ENCODE data around the gene MMP23B.
"Not testable (repeated sequence)": the region's sequence is repeated elsewhere in the genome, so short reads cannot be mapped to it uniquely, and the experiment has no call there.

Gene MMP23B

DNA sequence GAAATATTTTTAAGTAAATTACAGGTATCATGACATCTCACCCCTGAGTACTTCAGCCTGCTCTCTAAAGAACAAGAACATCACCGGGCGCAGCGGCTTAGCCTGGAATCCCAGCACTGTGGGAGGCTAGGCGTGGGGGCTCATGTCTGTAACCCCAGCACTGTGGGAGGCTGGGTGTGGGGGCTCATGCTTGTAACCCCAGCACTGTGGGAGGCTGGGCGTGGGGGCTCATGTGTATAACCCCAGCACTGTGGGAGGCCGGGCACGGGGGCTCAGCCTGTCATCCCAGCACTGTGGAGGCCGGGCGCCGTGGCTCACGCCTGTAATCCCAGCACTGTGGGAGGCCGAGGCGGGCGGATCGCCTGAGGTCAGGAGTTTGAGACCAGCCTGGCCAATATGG lies 34.6 kb downstream of the MMP23B start:
- peak; percentile 6 for DNase-seq (ENCODE audit: low spot score)

DNA sequence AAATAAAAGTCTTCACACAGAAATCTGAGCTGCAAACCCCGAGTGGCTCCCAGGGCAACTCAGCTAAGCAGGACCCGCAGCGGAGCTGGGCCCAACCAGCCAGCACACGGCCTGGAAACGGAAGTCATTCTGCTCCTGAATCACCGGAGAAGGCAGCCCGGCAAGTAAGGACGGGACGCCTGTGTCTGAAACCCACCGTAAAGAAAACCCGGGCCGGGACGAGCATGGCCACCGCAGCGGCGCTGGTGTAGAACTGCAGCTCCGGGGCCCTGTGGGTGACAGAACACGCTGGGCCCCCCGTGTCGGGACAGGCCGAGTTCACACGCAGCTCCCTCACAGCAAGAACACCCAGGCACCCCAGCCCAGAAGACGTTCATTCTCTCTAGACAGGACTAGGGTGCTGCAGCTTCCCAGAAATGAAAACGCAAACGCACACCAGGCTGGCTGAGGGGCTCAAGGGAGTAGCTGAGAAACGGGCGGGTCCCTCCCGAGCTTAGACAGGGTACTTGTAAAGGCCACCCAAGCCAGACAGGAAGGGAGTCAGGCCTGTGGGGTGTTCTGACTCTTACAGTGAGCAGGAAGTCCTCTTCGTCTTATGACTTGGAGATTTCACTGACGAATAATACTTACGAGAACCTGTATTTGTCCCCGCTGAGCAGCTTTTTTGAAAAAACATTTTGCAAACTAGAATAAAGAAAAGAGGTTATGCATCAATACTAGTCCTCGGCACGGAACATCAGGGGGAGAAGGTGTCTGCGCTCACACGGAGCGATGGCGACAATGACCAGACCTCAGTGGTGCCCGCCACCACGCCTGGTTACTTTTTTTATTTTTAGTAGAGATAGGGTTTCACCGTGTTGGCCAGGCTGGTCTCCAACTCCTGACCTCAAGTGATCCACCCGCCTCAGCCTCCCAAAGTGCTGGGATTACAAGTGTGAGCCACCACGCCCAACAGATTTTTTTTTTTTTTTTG lies 37.8 kb downstream of the MMP23B start:
- no peak for DNase-seq (ENCODE audit: low spot score)

- no peak for DNase-seq (ENCODE audit: low spot score)
Measured at GRCh38 chr1:1670866-1671265, 38.9 kb downstream of the MMP23B start.

- DNase-seq (ENCODE audit: low spot score) = no peak
Measured at GRCh38 chr1:1671365-1672119, 39.6 kb downstream of the MMP23B start.

- no peak for DNase-seq (ENCODE audit: low spot score)
Measured at GRCh38 chr1:1672181-1672965, 40.4 kb downstream of the MMP23B start.

DNA sequence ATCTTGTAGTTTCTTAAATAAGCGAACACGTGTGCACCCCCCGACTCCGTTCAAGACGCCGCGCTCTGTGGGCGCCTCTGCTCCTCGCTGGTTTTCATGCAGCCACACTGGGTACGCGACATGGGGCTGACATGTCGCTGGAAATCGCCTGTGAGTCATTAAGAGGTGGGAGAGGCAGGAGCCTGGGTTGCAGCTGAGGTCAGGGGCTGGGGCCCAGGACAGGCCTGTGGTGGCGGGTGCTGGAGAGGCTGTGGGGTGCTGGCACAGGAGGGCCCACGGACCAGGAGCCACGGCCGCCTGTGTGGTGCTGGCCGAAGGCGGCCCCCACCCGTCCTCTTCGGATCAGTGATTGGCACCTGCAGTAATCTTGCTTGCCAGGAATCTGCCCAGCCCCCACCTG lies 42.8 kb downstream of the MMP23B start:
- DNase-seq (ENCODE audit: low spot score) = not testable (repeated sequence)

DNA sequence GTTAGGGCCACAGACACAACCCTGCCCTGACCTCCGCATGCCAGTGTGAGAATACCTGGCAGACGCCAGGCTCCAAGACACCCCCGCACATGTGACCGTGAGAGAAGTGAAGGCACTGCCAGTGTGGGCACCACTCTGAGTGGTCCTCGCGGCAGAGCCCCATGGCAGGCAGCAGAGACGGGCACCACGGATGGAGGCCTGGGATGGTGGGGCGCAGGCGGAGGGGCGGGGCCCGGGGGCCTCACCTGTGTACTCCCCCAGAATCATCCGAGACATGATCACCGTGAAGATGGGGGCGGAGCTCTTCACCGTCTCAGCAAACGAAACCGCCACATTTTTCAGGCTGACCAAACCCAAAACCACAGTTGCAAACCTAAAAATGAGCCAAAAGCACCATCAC lies 43.2 kb downstream of the MMP23B start:
- not testable (repeated sequence) for DNase-seq (ENCODE audit: low spot score)

- not testable (repeated sequence) for DNase-seq (ENCODE audit: low spot score)
Measured at GRCh38 chr1:1676087-1676486, 44.1 kb downstream of the MMP23B start.

DNA sequence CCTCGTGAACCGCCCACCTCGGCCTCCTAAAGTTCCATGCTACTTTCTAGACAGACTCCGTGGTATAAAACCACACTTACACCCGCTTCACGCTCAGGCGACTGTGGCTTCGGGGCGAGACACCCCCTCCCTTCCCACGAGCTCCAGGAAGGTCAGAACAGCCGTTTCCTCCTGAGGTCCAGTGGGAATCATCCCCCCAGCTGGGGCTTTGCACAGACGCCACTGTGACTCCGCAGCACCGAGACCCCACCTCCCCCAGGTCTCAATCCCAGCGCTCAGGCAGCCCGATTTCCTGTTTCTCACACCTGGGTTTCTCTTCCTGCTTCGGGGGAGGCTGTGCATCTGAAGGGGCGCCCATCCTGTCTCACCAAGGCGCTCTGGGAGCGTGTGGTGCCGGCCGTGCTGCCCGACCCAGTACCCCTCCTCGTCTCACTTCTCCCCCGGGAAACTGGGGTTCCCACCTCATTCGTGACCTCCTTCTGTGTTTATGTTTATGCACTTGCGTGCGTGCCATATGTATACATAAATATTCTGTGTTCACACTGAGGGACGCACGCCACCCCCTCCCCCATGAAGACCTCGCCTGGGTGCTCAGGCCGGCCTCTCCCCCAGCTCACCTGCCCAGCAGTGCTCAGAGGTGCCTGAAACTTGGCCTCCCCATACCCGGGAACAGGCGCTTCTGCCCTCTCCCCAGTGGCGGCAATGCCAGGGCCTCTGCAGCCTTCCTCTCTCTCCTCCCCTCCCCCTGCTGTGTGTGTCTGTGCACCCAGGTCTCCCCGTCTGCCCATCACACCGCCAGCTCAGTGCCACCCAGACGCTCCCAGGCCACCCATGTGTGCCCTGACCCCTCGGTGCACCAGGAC lies 46.0 kb downstream of the MMP23B start:
- DNase-seq (ENCODE audit: low spot score) = no peak

DNA sequence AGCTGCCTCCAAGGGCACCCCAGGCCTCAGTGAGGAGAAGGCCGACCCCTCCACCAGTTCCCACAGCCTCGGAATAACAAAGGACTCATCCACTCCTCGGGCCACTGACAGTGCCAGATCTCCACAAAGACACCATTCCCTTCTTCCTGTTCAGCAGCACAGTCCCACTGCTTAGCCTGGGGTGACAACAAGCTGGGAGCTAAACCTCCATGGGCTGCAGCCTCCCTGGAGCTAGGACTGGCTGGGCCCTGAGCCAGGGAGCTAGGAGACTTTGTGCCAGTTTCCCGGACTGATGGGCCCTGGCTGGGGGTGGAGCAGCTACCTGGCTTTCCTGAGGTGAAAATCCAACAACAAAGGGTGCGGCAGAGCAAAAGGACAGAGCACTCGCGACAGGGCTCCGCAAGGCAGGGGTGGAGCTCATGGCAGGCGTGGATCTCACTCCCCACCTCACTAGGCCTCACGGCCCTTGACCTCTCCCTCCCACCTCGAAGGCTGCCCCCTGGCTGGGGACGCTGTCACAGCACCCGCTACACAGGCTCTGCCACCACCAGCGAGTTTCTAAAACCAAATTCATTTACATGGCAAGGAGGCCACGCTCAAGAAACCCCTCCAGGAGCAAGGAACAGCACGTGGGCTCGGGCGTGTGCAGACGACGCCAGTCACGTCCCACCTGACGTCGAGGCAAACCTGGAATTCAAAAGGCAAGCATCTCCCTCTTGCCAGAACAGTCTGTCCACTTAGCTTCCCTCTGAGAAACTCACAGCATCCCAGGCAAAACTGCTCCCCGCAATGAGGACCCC lies 46.8 kb downstream of the MMP23B start:
- no peak for DNase-seq (ENCODE audit: low spot score)

GRCh38 chr1:1680031-1680911 lies 48.3 kb downstream of the MMP23B start:
- DNase-seq (ENCODE audit: low spot score) = no peak

- DNase-seq (ENCODE audit: low spot score) = no peak
Measured at GRCh38 chr1:1680912-1681273, 48.9 kb downstream of the MMP23B start.

DNA sequence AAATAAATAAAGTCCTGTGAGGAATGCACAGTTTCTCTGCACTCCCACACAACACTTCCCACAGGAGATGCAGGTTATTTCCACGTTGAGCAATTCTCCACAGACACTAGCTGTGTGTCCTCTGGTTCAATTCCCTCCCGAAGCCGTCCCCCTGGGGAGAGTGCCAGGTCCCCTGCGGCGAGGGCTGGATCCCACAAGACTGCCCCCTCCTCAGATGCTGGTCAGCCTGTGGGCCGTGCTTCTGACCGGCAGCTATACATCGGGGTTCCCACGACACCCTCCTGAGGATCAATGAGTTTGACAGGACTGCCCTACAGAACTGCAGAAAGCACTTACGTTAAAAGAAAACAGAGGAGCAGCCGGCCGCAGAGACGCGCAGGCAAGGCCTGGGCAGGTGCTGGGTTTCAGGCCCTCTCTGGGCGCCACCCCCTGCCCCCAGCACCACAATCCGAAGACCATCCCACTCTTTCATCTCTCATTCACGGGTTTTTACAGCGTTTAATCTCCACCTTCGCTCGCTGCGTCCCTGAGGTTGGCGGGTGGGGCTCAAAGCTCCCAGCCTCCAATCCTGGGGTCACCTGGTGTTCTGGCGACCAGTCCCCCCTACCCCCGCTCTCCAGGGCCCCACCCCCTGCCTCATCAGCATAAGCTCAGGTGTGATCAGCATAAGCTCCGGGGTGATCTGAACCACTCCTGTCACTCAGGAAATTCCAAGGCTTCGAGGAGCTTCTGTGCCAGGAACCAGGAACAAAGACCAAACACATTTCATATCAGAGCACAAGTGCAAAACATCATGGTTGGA lies 51.3 kb downstream of the MMP23B start:
- DNase-seq (ENCODE audit: low spot score) = no peak
